OCI-LY1 (cell line): ENCODE measurements around the gene GMDS.
"Not testable (repeated sequence)": the region's sequence is repeated elsewhere in the genome, so short reads cannot be mapped to it uniquely, and the experiment has no call there.

Experiments used
- H2AFZ ChIP-seq: fragments of 200-600 bp; sonication (generic), shearing (Covaris generic); 2 replicates; pipeline ENCODE4 v1.6.0; 2014; ENCODE audit warnings: antibody characterized with exemption, mild to moderate bottlenecking, low read length
- H3F3A ChIP-seq: fragments of 200-600 bp; sonication (generic), shearing (Covaris generic); 2 replicates; pipeline ENCODE4 v1.6.0; 2014; ENCODE audit warnings: mild to moderate bottlenecking, antibody characterized with exemption, low read length, moderate library complexity; ENCODE audit not compliant: insufficient read depth
- H3K27ac ChIP-seq: fragments of 200-600 bp; sonication (generic); 2 replicates; pipeline ENCODE4 v1.5.1; 2014; ENCODE audit warnings: low read length, mixed run types, mild to moderate bottlenecking, low read depth; ENCODE audit not compliant: poor library complexity, severe bottlenecking
- H3K27me3 ChIP-seq: fragments of 200-600 bp; sonication (generic); 2 replicates; pipeline ENCODE4 v1.6.0; 2014; ENCODE audit warnings: antibody characterized with exemption, mild to moderate bottlenecking, low read length, moderate library complexity; ENCODE audit not compliant: insufficient read depth
- H3K36me3 ChIP-seq: fragments of 200-600 bp; sonication (generic); 2 replicates; pipeline ENCODE4 v1.6.1; 2014; ENCODE audit warnings: mild to moderate bottlenecking, antibody characterized with exemption, low read length, moderate library complexity, mixed read lengths; ENCODE audit not compliant: insufficient read depth
- H3K4me1 ChIP-seq: fragments of 200-600 bp; sonication (generic); 2 replicates; pipeline ENCODE4 v1.5.1; 2014; ENCODE audit warnings: mild to moderate bottlenecking, low read length, moderate library complexity; ENCODE audit not compliant: insufficient read depth, severe bottlenecking
- H3K4me2 ChIP-seq: fragments of 200-600 bp; sonication (generic), shearing (Covaris generic); 2 replicates; pipeline ENCODE4 v1.6.1; 2014; ENCODE audit warnings: low read length
- H3K4me3 ChIP-seq: fragments of 200-600 bp; sonication (generic); 2 replicates; pipeline ENCODE4 v1.5.1; 2014; ENCODE audit warnings: low read length, low read depth, mild to moderate bottlenecking, mixed read lengths; ENCODE audit not compliant: poor library complexity, severe bottlenecking
- H3K79me2 ChIP-seq: fragments of 200-600 bp; shearing (Covaris generic); 2 replicates; pipeline ENCODE4 v1.6.1; 2016; ENCODE audit warnings: mixed run types, low read length, mixed read lengths; ENCODE audit not compliant: insufficient read depth
- H3K9ac ChIP-seq: fragments of 200-600 bp; sonication (generic), shearing (Covaris generic); 2 replicates; pipeline ENCODE4 v1.6.1; 2014; ENCODE audit warnings: mild to moderate bottlenecking, low read length, mixed read lengths
- H3K9me2 ChIP-seq: fragments of 200-600 bp; sonication (generic), shearing (Covaris generic); 2 replicates; pipeline ENCODE4 v1.6.1; 2014; ENCODE audit warnings: low read depth, mild to moderate bottlenecking, low read length, mixed read lengths
- H3K9me3 ChIP-seq: fragments of 200-600 bp; shearing (Covaris generic); 2 replicates; pipeline ENCODE4 v1.6.1; 2014; ENCODE audit warnings: low read length, mixed read lengths
- H4K20me1 ChIP-seq: fragments of 200-600 bp; sonication (generic), shearing (Covaris generic); 2 replicates; pipeline ENCODE4 v1.6.0; 2016; ENCODE audit warnings: mild to moderate bottlenecking, low read length; ENCODE audit not compliant: insufficient read depth
- EZH2 ChIP-seq: fragments of 200-600 bp; sonication (generic), shearing (Covaris generic); IDR thresholded peaks from 2 replicates; pipeline ENCODE4 v1.8.0; 2017; ENCODE audit warnings: borderline replicate concordance, mixed run types, mild to moderate bottlenecking, antibody characterized with exemption, low read length, moderate library complexity, mixed read lengths
- TF ChIP-seq, protein P1 (sequence below): fragments of 200-600 bp; sonication (generic), shearing (Covaris generic); IDR thresholded peaks from 2 replicates; pipeline ENCODE4 v1.5.1; 2017; ENCODE audit warnings: mild to moderate bottlenecking, antibody characterized with exemption, low read length, moderate library complexity, mixed read lengths

The GMDS gene

DNA sequence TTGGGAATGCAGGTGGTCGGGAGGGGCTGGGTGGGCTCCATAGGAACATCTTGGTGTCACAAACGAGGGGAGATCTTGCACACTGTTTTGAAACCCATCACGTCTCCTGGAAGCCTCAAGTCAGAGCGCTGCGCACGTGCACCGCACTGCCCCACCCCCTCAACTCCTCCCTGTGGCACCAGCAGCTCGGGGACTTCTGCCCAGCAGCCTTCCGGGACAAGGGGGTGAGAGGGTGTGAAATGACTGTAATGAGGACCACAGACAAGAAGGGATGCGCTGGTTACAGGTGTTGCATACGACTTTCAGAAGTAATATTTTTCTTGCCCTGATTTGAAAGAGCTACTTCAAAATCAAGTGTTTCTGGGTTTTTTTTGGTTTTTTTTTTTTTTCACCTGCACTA, 575.4 kb downstream of the GMDS start:
- Histone ChIP-seq H3K27ac (no peak overlapping the region), H3K4me1 (peaks cover 24% of the 10 kb centered on the region), H3K79me2 (no peaks in the 10 kb centered on the region), H2AFZ (no peak overlapping the region), H3K4me3 (no peak overlapping the region), H3K36me3 (no peaks in the 10 kb centered on the region; the same call in 1 of the 2 replicates), H3K27me3 (no peaks in the 10 kb centered on the region), H3K9ac (no peak overlapping the region), H3K4me2 (no peak overlapping the region), H4K20me1 (no peaks in the 10 kb centered on the region), H3K9me2 (no peaks in the 10 kb centered on the region), H3F3A (peaks cover 5% of the 10 kb centered on the region; the same call in 1 of the 2 replicates), H3K9me3 (no peaks in the 10 kb centered on the region)
- TF ChIP-seq, protein P1, sequence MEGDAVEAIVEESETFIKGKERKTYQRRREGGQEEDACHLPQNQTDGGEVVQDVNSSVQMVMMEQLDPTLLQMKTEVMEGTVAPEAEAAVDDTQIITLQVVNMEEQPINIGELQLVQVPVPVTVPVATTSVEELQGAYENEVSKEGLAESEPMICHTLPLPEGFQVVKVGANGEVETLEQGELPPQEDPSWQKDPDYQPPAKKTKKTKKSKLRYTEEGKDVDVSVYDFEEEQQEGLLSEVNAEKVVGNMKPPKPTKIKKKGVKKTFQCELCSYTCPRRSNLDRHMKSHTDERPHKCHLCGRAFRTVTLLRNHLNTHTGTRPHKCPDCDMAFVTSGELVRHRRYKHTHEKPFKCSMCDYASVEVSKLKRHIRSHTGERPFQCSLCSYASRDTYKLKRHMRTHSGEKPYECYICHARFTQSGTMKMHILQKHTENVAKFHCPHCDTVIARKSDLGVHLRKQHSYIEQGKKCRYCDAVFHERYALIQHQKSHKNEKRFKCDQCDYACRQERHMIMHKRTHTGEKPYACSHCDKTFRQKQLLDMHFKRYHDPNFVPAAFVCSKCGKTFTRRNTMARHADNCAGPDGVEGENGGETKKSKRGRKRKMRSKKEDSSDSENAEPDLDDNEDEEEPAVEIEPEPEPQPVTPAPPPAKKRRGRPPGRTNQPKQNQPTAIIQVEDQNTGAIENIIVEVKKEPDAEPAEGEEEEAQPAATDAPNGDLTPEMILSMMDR = no peak
- no peak for TF ChIP-seq EZH2

DNA sequence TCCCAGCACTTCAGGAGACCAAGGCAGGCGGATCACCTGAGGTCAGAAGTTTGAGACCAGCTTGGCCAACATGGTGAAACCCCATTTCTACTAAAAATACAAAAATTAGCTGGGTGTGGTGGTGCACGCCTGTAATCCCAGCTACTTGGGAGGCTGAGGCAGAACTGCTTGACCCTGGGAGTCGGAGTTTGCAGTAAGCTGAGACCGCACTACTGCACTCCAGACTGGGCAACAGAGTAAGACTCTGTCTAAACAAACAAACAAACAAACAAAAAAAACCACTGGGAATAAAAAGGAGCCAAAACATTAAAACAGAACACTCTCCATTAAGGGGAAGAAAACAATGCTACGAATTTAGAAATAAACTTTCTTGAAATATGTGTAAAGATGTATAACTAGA, 576.9 kb downstream of the GMDS start:
- not testable (repeated sequence) for H3K9ac ChIP-seq, H3K4me2 ChIP-seq, H3K36me3 ChIP-seq, H3K27ac ChIP-seq, H2AFZ ChIP-seq, H4K20me1 ChIP-seq, H3K4me3 ChIP-seq, H3K9me3 ChIP-seq, H3K79me2 ChIP-seq, H3K9me2 ChIP-seq, H3K27me3 ChIP-seq, H3F3A ChIP-seq
- H3K4me1 ChIP-seq = peaks cover 24% of the 10 kb centered on the region

DNA sequence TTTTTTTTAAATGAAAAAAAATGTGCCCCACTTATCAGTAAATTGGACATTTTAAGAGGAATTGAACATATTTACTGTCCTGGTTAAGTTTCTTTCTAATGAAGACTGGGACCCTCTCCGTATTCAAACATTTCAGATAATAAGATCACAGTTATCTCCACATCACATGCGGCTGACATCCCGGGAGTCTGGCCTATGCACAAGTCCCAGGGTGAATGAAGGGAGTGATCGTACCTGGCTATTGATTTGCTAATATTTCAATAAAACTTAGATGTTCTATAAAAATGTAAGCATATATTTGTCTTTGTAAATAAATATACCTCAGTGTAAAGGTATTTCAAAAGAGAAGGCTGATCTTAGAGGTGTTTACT, 577.6 kb downstream of the GMDS start:
- TF ChIP-seq, protein P1 = no peak
- TF ChIP-seq EZH2 = no peak
- H3K79me2 ChIP-seq = no peaks in the 10 kb centered on the region
- H4K20me1 ChIP-seq = no peaks in the 10 kb centered on the region
- no peak overlapping the region for H3K27ac ChIP-seq
- no peaks in the 10 kb centered on the region for H3K9me3 ChIP-seq
- no peak overlapping the region for H3K4me2 ChIP-seq
- no peak overlapping the region for H3K9ac ChIP-seq
- H3K4me1 ChIP-seq = peaks cover 24% of the 10 kb centered on the region
- H2AFZ ChIP-seq = no peak overlapping the region
- H3K27me3 ChIP-seq = no peaks in the 10 kb centered on the region
- no peak overlapping the region for H3K4me3 ChIP-seq
- peaks cover 5% of the 10 kb centered on the region; the same call in 1 of the 2 replicates for H3F3A ChIP-seq
- H3K36me3 ChIP-seq = no peaks in the 10 kb centered on the region
- no peaks in the 10 kb centered on the region for H3K9me2 ChIP-seq

DNA sequence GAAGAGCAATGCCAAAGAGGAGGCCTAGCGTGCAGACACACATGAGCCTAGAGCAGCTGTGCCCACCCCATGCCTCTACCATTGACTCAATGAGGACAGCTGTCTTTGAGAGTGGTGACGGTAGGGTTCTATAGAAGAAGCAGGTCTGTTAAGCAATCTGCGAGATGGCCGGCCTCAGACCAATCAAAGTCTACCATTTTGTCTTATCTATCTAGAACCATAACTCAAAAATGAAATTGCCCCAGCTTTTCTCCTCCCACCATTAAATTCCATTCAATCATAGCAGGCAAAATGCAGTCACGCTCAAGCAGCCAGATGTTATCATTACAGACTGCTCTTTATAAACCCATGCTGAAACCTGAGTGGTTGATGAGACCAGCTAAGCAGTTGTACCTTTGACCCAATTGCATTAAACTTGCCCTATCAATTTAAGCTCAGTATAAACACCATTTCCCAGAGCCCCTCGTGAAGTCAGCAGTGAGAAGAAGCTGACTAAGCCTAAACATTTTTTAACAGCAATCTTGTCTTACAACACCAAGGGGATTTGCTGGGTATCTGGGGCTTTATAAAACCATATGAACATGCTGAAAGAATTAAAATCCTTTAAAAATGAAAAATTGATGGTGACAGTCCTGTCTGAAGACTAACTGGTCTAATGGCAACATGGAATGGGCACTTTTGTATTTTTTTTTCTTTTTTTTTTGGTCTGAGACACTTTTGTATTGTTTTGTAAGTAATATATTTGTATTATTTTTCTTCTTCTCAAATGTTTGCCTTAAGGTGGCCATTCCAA, 578.2 kb downstream of the GMDS start:
- H3K9me2 ChIP-seq = no peaks in the 10 kb centered on the region
- H2AFZ ChIP-seq = no peak overlapping the region
- no peak overlapping the region for H3K9ac ChIP-seq
- H3K79me2 ChIP-seq = no peaks in the 10 kb centered on the region
- no peaks in the 10 kb centered on the region for H3K36me3 ChIP-seq
- no peak overlapping the region for H3K27ac ChIP-seq
- no peak overlapping the region for H3K4me2 ChIP-seq
- no peaks in the 10 kb centered on the region for H3K9me3 ChIP-seq
- no peak for TF ChIP-seq EZH2
- TF ChIP-seq, protein P1 = no peak
- H3K27me3 ChIP-seq = no peaks in the 10 kb centered on the region
- peaks cover 24% of the 10 kb centered on the region for H3K4me1 ChIP-seq
- peaks cover 5% of the 10 kb centered on the region; the same call in 1 of the 2 replicates for H3F3A ChIP-seq
- no peak overlapping the region for H3K4me3 ChIP-seq
- no peaks in the 10 kb centered on the region for H4K20me1 ChIP-seq
